H9 (cell line): Measurements from ENCODE around the gene ASPA. TPM values are rescaled to one million over a fixed set of nuclear protein-coding genes. Genes with fewer than 3 reads are reported as not detected.

Experiments
- DNase-seq: peaks from one replicate; pipeline ENCODE4 v3.0.0-alpha.2; 2017
- H2AFZ ChIP-seq: one replicate; pipeline ENCODE4 v1.6.1; 2013; ENCODE audit warnings: mild to moderate bottlenecking, low read length, control low read depth, moderate library complexity
- H2AK5ac ChIP-seq: 2 replicates; pipeline ENCODE4 v1.6.1; 2013; ENCODE audit warnings: low read length, control low read depth, mixed read lengths; ENCODE audit not compliant: insufficient read length
- H2BK120ac ChIP-seq: one replicate; pipeline ENCODE4 v1.6.1; 2013; ENCODE audit warnings: low read depth, mild to moderate bottlenecking, low read length, control low read depth, inconsistent platforms; ENCODE audit not compliant: poor library complexity, severe bottlenecking
- H2BK12ac ChIP-seq: 2 replicates; pipeline ENCODE4 v1.6.1; 2013; ENCODE audit warnings: low read length, control low read depth, mixed read lengths, low read depth; ENCODE audit not compliant: insufficient read length
- H2BK15ac ChIP-seq: 2 replicates; pipeline ENCODE4 v1.6.1; 2013; ENCODE audit warnings: low read depth, low read length, control low read depth
- H2BK20ac ChIP-seq: one replicate; pipeline ENCODE4 v1.6.1; 2013; ENCODE audit warnings: low read depth, mild to moderate bottlenecking, low read length, control low read depth, inconsistent platforms; ENCODE audit not compliant: poor library complexity, severe bottlenecking
- H2BK5ac ChIP-seq: 2 replicates; pipeline ENCODE4 v1.6.1; 2013; ENCODE audit warnings: low read length, control low read depth, mixed read lengths; ENCODE audit not compliant: insufficient read length
- H3K14ac ChIP-seq: 2 replicates; pipeline ENCODE4 v1.6.1; 2013; ENCODE audit warnings: low read length, control low read depth; ENCODE audit not compliant: insufficient read depth
- H3K18ac ChIP-seq: 2 replicates; pipeline ENCODE4 v1.6.1; 2013; ENCODE audit warnings: low read depth, mild to moderate bottlenecking, mixed read lengths, low read length, control low read depth; ENCODE audit not compliant: insufficient read length
- H3K23ac ChIP-seq: 2 replicates; pipeline ENCODE4 v1.6.1; 2013; ENCODE audit warnings: low read length, control low read depth, mixed read lengths, low read depth; ENCODE audit not compliant: insufficient read length
- H3K23me2 ChIP-seq: 2 replicates; pipeline ENCODE4 v1.6.1; 2013; ENCODE audit warnings: low read depth, mild to moderate bottlenecking, mixed read lengths, low read length, control low read depth; ENCODE audit not compliant: insufficient read length, poor library complexity, severe bottlenecking
- H3K27ac ChIP-seq: 2 replicates; pipeline ENCODE4 v1.5.1; 2013; ENCODE audit warnings: low read length, control low read depth, mixed read lengths, low read depth; ENCODE audit not compliant: insufficient read length
- H3K27me3 ChIP-seq: 2 replicates; pipeline ENCODE4 v1.6.1; 2013; ENCODE audit warnings: low read length, control low read depth, inconsistent platforms; ENCODE audit not compliant: insufficient read depth
- H3K4ac ChIP-seq: 2 replicates; pipeline ENCODE4 v1.6.1; 2013; ENCODE audit warnings: low read depth, mild to moderate bottlenecking, control low read depth, inconsistent platforms, low read length, moderate library complexity
- H3K4me1 ChIP-seq: 2 replicates; pipeline ENCODE4 v1.6.1; 2013; ENCODE audit warnings: low read length, control low read depth, inconsistent platforms; ENCODE audit not compliant: insufficient read depth
- H3K4me2 ChIP-seq: 2 replicates; pipeline ENCODE4 v1.6.1; 2013; ENCODE audit warnings: low read length, control low read depth, mixed read lengths; ENCODE audit not compliant: insufficient read length, insufficient read depth
- H3K56ac ChIP-seq: 2 replicates; pipeline ENCODE4 v1.6.1; 2013; ENCODE audit warnings: low read depth, mild to moderate bottlenecking, mixed read lengths, low read length, control low read depth; ENCODE audit not compliant: insufficient read length
- H3K79me1 ChIP-seq: 2 replicates; pipeline ENCODE4 v1.6.1; 2013; ENCODE audit warnings: low read depth, mild to moderate bottlenecking, moderate library complexity, low read length, control low read depth, inconsistent platforms; ENCODE audit not compliant: insufficient read depth, poor library complexity, severe bottlenecking
- H3K79me2 ChIP-seq: 2 replicates; pipeline ENCODE4 v1.6.1; 2013; ENCODE audit warnings: low read length, control low read depth, inconsistent platforms; ENCODE audit not compliant: insufficient read depth
- H3K9ac ChIP-seq: 2 replicates; pipeline ENCODE4 v1.6.1; 2013; ENCODE audit warnings: low read length, control low read depth, mixed read lengths; ENCODE audit not compliant: insufficient read length; ENCODE audit errors: extremely low read depth
- H3K9me3 ChIP-seq: one replicate; pipeline ENCODE4 v1.6.1; 2013; ENCODE audit warnings: low read depth, low read length, inconsistent platforms; ENCODE audit not compliant: control insufficient read depth
- H3T11ph ChIP-seq: one replicate; pipeline ENCODE4 v1.6.1; 2013; ENCODE audit warnings: mild to moderate bottlenecking, low read length, control low read depth, inconsistent platforms
- H4K20me1 ChIP-seq: one replicate; pipeline ENCODE4 v1.6.1; 2013; ENCODE audit not compliant: control insufficient read depth, insufficient read length, insufficient read depth
- H4K5ac ChIP-seq: 2 replicates; pipeline ENCODE4 v1.6.1; 2013; ENCODE audit warnings: low read depth, mild to moderate bottlenecking, mixed read lengths, low read length, control low read depth; ENCODE audit not compliant: insufficient read length
- H4K8ac ChIP-seq: replicated peaks from 2 replicates; pipeline ENCODE4 v1.6.1; 2013; ENCODE audit warnings: low read length, control low read depth, mixed read lengths, low read depth; ENCODE audit not compliant: insufficient read length
- H4K91ac ChIP-seq: 2 replicates; pipeline ENCODE4 v1.6.1; 2013; ENCODE audit warnings: low read depth, mild to moderate bottlenecking, moderate library complexity, mixed read lengths, low read length, control low read depth; ENCODE audit not compliant: insufficient read length
- H3K27ac Mint-ChIP-seq, 3 experiments: 2 replicates in 2 of 3; 3 replicates in 1 of 3; pipeline ENCODE4 v1.8.0; 2020 to 2021; ENCODE audit warnings: mixed read lengths in 3 of 3, mild to moderate bottlenecking in 1 of 3, moderate library complexity in 1 of 3
- H3K27me3 Mint-ChIP-seq: 2 replicates; pipeline ENCODE4 v1.8.0; 2021; ENCODE audit warnings: low read depth, mild to moderate bottlenecking, moderate library complexity, mixed read lengths
- H3K36me3 Mint-ChIP-seq, 3 experiments: 2 replicates in 2 of 3; 3 replicates in 1 of 3; pipeline ENCODE4 v1.8.0; 2020 to 2021; ENCODE audit warnings: low read depth in 3 of 3, mixed read lengths in 3 of 3; ENCODE audit not compliant: insufficient read depth in 1 of 3
- H3K4me1 Mint-ChIP-seq, 2 experiments: 2 replicates each; pipeline ENCODE4 v1.8.0; 2020; ENCODE audit warnings: mixed read lengths in 2 of 2
- H3K4me3 Mint-ChIP-seq, 2 experiments: 2 replicates in 1 of 2; 3 replicates in 1 of 2; pipeline ENCODE4 v1.8.0; 2020 to 2021; ENCODE audit warnings: mild to moderate bottlenecking in 2 of 2, mixed read lengths in 2 of 2, moderate library complexity in 1 of 2
- H3K9me3 Mint-ChIP-seq, 2 experiments: 2 replicates in 1 of 2; 3 replicates in 1 of 2; pipeline ENCODE4 v1.8.0; 2020; ENCODE audit warnings: mild to moderate bottlenecking in 2 of 2, mixed read lengths in 2 of 2, moderate library complexity in 1 of 2
- CTCF ChIP-seq: fragments of 200-600 bp; sonication (generic); conservative IDR thresholded peaks from 3 replicates; pipeline ENCODE4 v1.8.0; 2021; ENCODE audit warnings: antibody characterized with exemption, mild to moderate bottlenecking
- WGBS: extraction: QIAGEN DNeasy Blood & Tissue Kit; methylation state at CpG from one replicate; pipeline ENCODE4 v1.1.7; 2013; ENCODE audit warnings: missing lambda C conversion rate, low lambda C conversion rate, mixed read lengths; ENCODE audit not compliant: insufficient read length; ENCODE audit errors: extremely low coverage; 5-methylcytosine and 5-hydroxymethylcytosine counted together
- total RNA-seq: library from RNA; stranded (reverse); gene quantifications from 2 replicates; pipeline ENCODE4 v1.2.1, GENCODE V29; 2021

The ASPA gene
- total RNA-seq, 1 experiment from 2014 or later, result not detected

- H4K8ac ChIP-seq, result no peak overlapping the region
- no peaks in the 10 kb centered on the region for H3K79me1 ChIP-seq
- DNase-seq, result no peak
- no peak overlapping the region for H2BK5ac ChIP-seq
- peaks cover 20 to 22% of the 10 kb centered on the region in 2 experiments for H3K4me1 Mint-ChIP-seq
- no peak overlapping the region for H3K18ac ChIP-seq
- no peaks in the 10 kb centered on the region for H3K23me2 ChIP-seq
- no peak overlapping the region for H4K91ac ChIP-seq
- no peak overlapping the region for H3K27ac Mint-ChIP-seq
- no peak overlapping the region for H2BK15ac ChIP-seq
- no peak overlapping the region for H4K5ac ChIP-seq
- no peak overlapping the region for H3T11ph ChIP-seq
- no peak overlapping the region for H3K4ac ChIP-seq
- peaks cover 12 to 14% of the 10 kb centered on the region in 2 experiments for H3K9me3 Mint-ChIP-seq
- no peak overlapping the region for H3K56ac ChIP-seq
- no peak overlapping the region for H3K23ac ChIP-seq
- H2AK5ac ChIP-seq, result no peak overlapping the region
- peaks cover 2 to 8% (median 5%) of the 10 kb centered on the region in 3 experiments for H3K36me3 Mint-ChIP-seq
- TF ChIP-seq CTCF, result no peak
- no peak overlapping the region for H2BK12ac ChIP-seq
- H3K9ac ChIP-seq, result no peak overlapping the region
- H3K27ac ChIP-seq, result no peak overlapping the region
- H3K79me2 ChIP-seq, result no peaks in the 10 kb centered on the region
- no peaks in the 10 kb centered on the region for H4K20me1 ChIP-seq
- H3K27me3 Mint-ChIP-seq, result no peaks in the 10 kb centered on the region
- no peak overlapping the region for H2BK120ac ChIP-seq
- H3K4me3 Mint-ChIP-seq, result no peak overlapping the region
- H3K9me3 ChIP-seq, result no peaks in the 10 kb centered on the region
- H2BK20ac ChIP-seq, result no peak overlapping the region
- no peak overlapping the region for H3K4me2 ChIP-seq
- H3K14ac ChIP-seq, result no peak overlapping the region
- no CpG with 5 or more reads among the region's 5 CpGs for WGBS
- no peak overlapping the region for H2AFZ ChIP-seq
- peaks cover 3% of the 10 kb centered on the region; the same call in 1 of the 2 replicates for H3K4me1 ChIP-seq
- H3K27me3 ChIP-seq, result no peaks in the 10 kb centered on the region
These were observed 26.7 kb downstream of the ASPA start for GRCh38 chr17:3502466-3502865.
